HepG2 (cell line): ENCODE measurements around the gene PCYT2. TPM values are rescaled to one million over a fixed set of nuclear protein-coding genes. Genes with fewer than 3 reads are reported as not detected.

Source experiments
- ATAC-seq: fragments of 200-7000 bp; cut with Tn5 transposase; 3 replicates; pipeline ENCODE4 v1.9.1; 2020; ENCODE audit warnings: mild to moderate bottlenecking, moderate library complexity
- BruUV-seq: library from RNA; stranded (reverse); fragments of 400-500 nt; replicated peaks from 2 replicates; lab custom pipeline; 2021; lab: Mats Ljungman, UMichigan
- CTCF ChIA-PET: fragments of 300-600 bp; formaldehyde crosslinking; extraction: SDS; loops from one replicate; lab custom pipeline; 2021; ENCODE audit warnings: low total read pairs, inconsistent platforms, low intra/inter-chr PET ratio; lab: Yijun Ruan, JAX
- POLR2A ChIA-PET: fragments of 350-600 bp; sonication (Branson Sonifier 250); formaldehyde crosslinking; loops from one replicate; lab custom pipeline; 2020; ENCODE audit warnings: antibody characterized with exemption, inconsistent platforms; lab: Yijun Ruan, JAX
- DNase-seq: peaks from one replicate; pipeline ENCODE4 v3.0.0-alpha.2; 2015; ENCODE audit warnings: low spot score
- FAIRE-seq: peaks from 3 replicates; lab custom pipeline; 2011; peaks lifted over from hg19 to GRCh38; lab: Jason Lieb, UNC
- H2AFZ ChIP-seq: one replicate; pipeline ENCODE4 v1.6.1; 2011; ENCODE audit warnings: low read length, inconsistent platforms
- H3K27ac ChIP-seq: fragments of 300-600 bp; 3 replicates; pipeline ENCODE4 v1.8.0; 2011; ENCODE audit warnings: mixed run types, mild to moderate bottlenecking, mixed read lengths, low read length, inconsistent platforms; ENCODE audit not compliant: insufficient read depth; ENCODE audit errors: extremely low read length
- H3K27me3 ChIP-seq, 2 experiments: fragments of 200-600 bp in 1 of 2; 2 replicates in 1 of 2; 3 replicates in 1 of 2; pipeline versions ENCODE4 v1.6.0 to v1.8.0; 2011; ENCODE audit warnings: low read length in 2 of 2, mild to moderate bottlenecking in 2 of 2, moderate library complexity in 2 of 2, inconsistent platforms in 1 of 2; ENCODE audit not compliant: insufficient read depth in 2 of 2, control insufficient read depth in 1 of 2
- H3K36me3 ChIP-seq, 2 experiments: fragments of 200-600 bp in 1 of 2; replicated peaks in 1 of 2; 2 replicates in 1 of 2; 3 replicates in 1 of 2; pipeline versions ENCODE4 v1.5.1 to v1.8.0; 2011; ENCODE audit warnings: low read length in 2 of 2, inconsistent platforms in 1 of 2; ENCODE audit not compliant: insufficient read depth in 2 of 2, control insufficient read depth in 1 of 2
- H3K4me1 ChIP-seq: 2 replicates; pipeline ENCODE4 v1.5.1; 2012; ENCODE audit warnings: low read length, inconsistent platforms; ENCODE audit not compliant: insufficient read depth
- H3K4me2 ChIP-seq: 2 replicates; pipeline ENCODE4 v1.6.0; 2011; ENCODE audit warnings: low read depth, low read length, inconsistent platforms
- H3K4me3 ChIP-seq, 3 experiments: fragments of 200-600 bp in 1 of 3; sonication (generic), shearing (Covaris generic) in 1 of 3; replicated peaks in 1 of 3; 2 replicates each; pipeline ENCODE4 v1.5.1; 2011 to 2016; ENCODE audit warnings: low read length in 3 of 3, inconsistent platforms in 2 of 3, low read depth in 2 of 3, mild to moderate bottlenecking in 2 of 3, control low read depth in 1 of 3, mixed read lengths in 1 of 3; ENCODE audit not compliant: insufficient read depth in 1 of 3
- H3K79me2 ChIP-seq: one replicate; pipeline ENCODE4 v1.6.1; 2011; ENCODE audit warnings: low read length, inconsistent platforms; ENCODE audit not compliant: insufficient read depth
- H3K9ac ChIP-seq: 2 replicates; pipeline ENCODE4 v1.6.0; 2011; ENCODE audit warnings: mild to moderate bottlenecking, low read depth, low read length, inconsistent platforms; ENCODE audit not compliant: insufficient read depth
- H3K9me3 ChIP-seq: 2 replicates; pipeline ENCODE4 v1.5.1; 2012; ENCODE audit warnings: mild to moderate bottlenecking, low read length
- H4K20me1 ChIP-seq: 2 replicates; pipeline ENCODE4 v1.6.0; 2011; ENCODE audit warnings: inconsistent platforms, mild to moderate bottlenecking, low read length, moderate library complexity; ENCODE audit not compliant: insufficient read depth
- ARID2 ChIP-seq: sonication (generic); formaldehyde crosslinking; IDR thresholded peaks from 2 replicates; pipeline ENCODE4 v1.8.1; 2022; ENCODE audit warnings: mild to moderate bottlenecking, missing genetic modification reagents, borderline replicate concordance
- BRCA1 ChIP-seq: sonication (generic); formaldehyde crosslinking; IDR thresholded peaks from 2 replicates; pipeline ENCODE4 v1.4.0; 2020; ENCODE audit warnings: missing genetic modification reagents
- CC2D1A ChIP-seq: sonication (generic); formaldehyde crosslinking; IDR thresholded peaks from 2 replicates; pipeline ENCODE4 v1.8.1; 2023; ENCODE audit warnings: mild to moderate bottlenecking, missing genetic modification reagents
- CTCF ChIP-seq: sonication (generic); formaldehyde crosslinking; IDR thresholded peaks from 2 replicates; pipeline ENCODE4 v1.5.0; 2020; ENCODE audit warnings: mild to moderate bottlenecking, missing genetic modification reagents, moderate library complexity
- EED ChIP-seq: sonication (generic); formaldehyde crosslinking; IDR thresholded peaks from 2 replicates; pipeline ENCODE4 v1.5.0; 2020; ENCODE audit warnings: mild to moderate bottlenecking, missing genetic modification reagents
- EZH2 ChIP-seq: conservative IDR thresholded peaks from 2 replicates; pipeline ENCODE4 v1.6.1; 2012; ENCODE audit warnings: mild to moderate bottlenecking, low read depth, low read length, moderate library complexity
- HOXA3 ChIP-seq: sonication (generic); formaldehyde crosslinking; IDR thresholded peaks from 2 replicates; pipeline ENCODE4 v1.5.0; 2020; ENCODE audit warnings: missing genetic modification reagents
- ISX ChIP-seq: sonication (generic); formaldehyde crosslinking; conservative IDR thresholded peaks from 2 replicates; pipeline ENCODE4 v1.5.0; 2020; ENCODE audit warnings: missing genetic modification reagents
- JARID2 ChIP-seq: sonication (generic); formaldehyde crosslinking; IDR thresholded peaks from 2 replicates; pipeline ENCODE4 v1.8.1; 2023; ENCODE audit warnings: missing genetic modification reagents, inconsistent platforms; ENCODE audit not compliant: insufficient replicate concordance
- KLF12 ChIP-seq: sonication (generic); formaldehyde crosslinking; IDR thresholded peaks from 2 replicates; pipeline ENCODE4 v1.4.0; 2020; ENCODE audit warnings: missing genetic modification reagents, borderline replicate concordance
- MAF1 ChIP-seq: sonication (generic); formaldehyde crosslinking; IDR thresholded peaks from 2 replicates; pipeline ENCODE4 v1.5.0; 2020; ENCODE audit warnings: missing genetic modification reagents, borderline replicate concordance
- SMARCC2 ChIP-seq: fragments of 450-650 bp; IDR thresholded peaks from 2 replicates; pipeline ENCODE4 v1.6.1; 2017; ENCODE audit warnings: antibody characterized with exemption, mild to moderate bottlenecking
- TAF1 ChIP-seq: sonication (generic); formaldehyde crosslinking; IDR thresholded peaks from 2 replicates; pipeline ENCODE4 v1.4.0; 2020; ENCODE audit warnings: missing genetic modification reagents
- ZFP36 ChIP-seq: fragments of 150-350 bp; IDR thresholded peaks from 2 replicates; pipeline ENCODE4 v1.6.1; 2018; ENCODE audit warnings: borderline replicate concordance, low read length, low read depth; ENCODE audit not compliant: partially characterized antibody
- ZFP41 ChIP-seq: sonication (generic); formaldehyde crosslinking; IDR thresholded peaks from 2 replicates; pipeline ENCODE4 v1.4.0; 2020; ENCODE audit warnings: mild to moderate bottlenecking, missing genetic modification reagents, borderline replicate concordance
- ZNF263 ChIP-seq: sonication (generic); formaldehyde crosslinking; IDR thresholded peaks from 2 replicates; pipeline ENCODE4 v1.4.0; 2020; ENCODE audit warnings: missing genetic modification reagents
- ZNF441 ChIP-seq: sonication (generic); formaldehyde crosslinking; IDR thresholded peaks from 2 replicates; pipeline ENCODE4 v1.7.0; 2021; ENCODE audit warnings: missing genetic modification reagents, borderline replicate concordance
- ZNF496 ChIP-seq: sonication (generic); formaldehyde crosslinking; IDR thresholded peaks from 2 replicates; pipeline ENCODE4 v1.8.1; 2023; ENCODE audit warnings: mild to moderate bottlenecking, moderate library complexity, missing genetic modification reagents; ENCODE audit not compliant: insufficient replicate concordance
- ZNF501 ChIP-seq: sonication (generic); formaldehyde crosslinking; IDR thresholded peaks from 2 replicates; pipeline ENCODE4 v1.5.1; 2020; ENCODE audit warnings: mild to moderate bottlenecking, moderate library complexity, missing genetic modification reagents
- ZNF547 ChIP-seq: sonication (generic); formaldehyde crosslinking; IDR thresholded peaks from 2 replicates; pipeline ENCODE4 v1.5.1; 2020; ENCODE audit warnings: mild to moderate bottlenecking, missing genetic modification reagents
- ZNF841 ChIP-seq: sonication (generic); formaldehyde crosslinking; IDR thresholded peaks from 2 replicates; pipeline ENCODE4 v1.8.1; 2023; ENCODE audit warnings: missing genetic modification reagents, borderline replicate concordance
- WGBS: methylation state at CpG from one replicate; pipeline ENCODE4 v1.1.6; 2017; ENCODE audit warnings: low lambda C conversion rate; 5-methylcytosine and 5-hydroxymethylcytosine counted together
- in situ Hi-C: cut with HindIII; loops from 2 replicates; pipeline ENCODE4 v1.10.0; 2017; ENCODE audit warnings: low pct_unique_long_range_greater_than_20kb; ENCODE audit not compliant: extremely low pct_ligation_motif_present
- intact Hi-C: fragments of 100-400 bp; cut with micrococcal nuclease; formaldehyde crosslinking; loops from one replicate; pipeline ENCODE4 v1.10.0; 2022; ENCODE audit not compliant: unreplicated experiment
- polyA plus RNA-seq, 8 experiments: library from polyadenylated mRNA; depleted of rRNA in 3 of 8; stranded (reverse) in 7 of 8; unstranded in 1 of 8; fragments of >200 nt; fragmentation: Illumina TruSeq in 4 of 8; extraction: Trizol in 4 of 8; gene quantifications; 2 replicates each; pipeline versions ENCODE4 v1.2.1 to v1.2.3, GENCODE V29; 2011 to 2016; ENCODE audit warnings: low read depth in 4 of 8, missing spikeins in 1 of 8, mixed read lengths in 1 of 8; ENCODE audit not compliant: insufficient read depth in 1 of 8
- total RNA-seq, 5 experiments: library from RNA; depleted of rRNA; stranded (reverse); fragments of >200 nt; fragmentation: Illumina TruSeq; extraction: Trizol; gene quantifications; 2 replicates each; pipeline ENCODE4 v1.2.3, GENCODE V29; 2016; ENCODE audit warnings: low read depth in 1 of 5

The PCYT2 gene
- total and polyA plus RNA-seq, 2 of the 13 experiments (the other 11 are each of a cell fraction or from before 2014, with no cell fraction given): 147 to 297 TPM

DNA sequence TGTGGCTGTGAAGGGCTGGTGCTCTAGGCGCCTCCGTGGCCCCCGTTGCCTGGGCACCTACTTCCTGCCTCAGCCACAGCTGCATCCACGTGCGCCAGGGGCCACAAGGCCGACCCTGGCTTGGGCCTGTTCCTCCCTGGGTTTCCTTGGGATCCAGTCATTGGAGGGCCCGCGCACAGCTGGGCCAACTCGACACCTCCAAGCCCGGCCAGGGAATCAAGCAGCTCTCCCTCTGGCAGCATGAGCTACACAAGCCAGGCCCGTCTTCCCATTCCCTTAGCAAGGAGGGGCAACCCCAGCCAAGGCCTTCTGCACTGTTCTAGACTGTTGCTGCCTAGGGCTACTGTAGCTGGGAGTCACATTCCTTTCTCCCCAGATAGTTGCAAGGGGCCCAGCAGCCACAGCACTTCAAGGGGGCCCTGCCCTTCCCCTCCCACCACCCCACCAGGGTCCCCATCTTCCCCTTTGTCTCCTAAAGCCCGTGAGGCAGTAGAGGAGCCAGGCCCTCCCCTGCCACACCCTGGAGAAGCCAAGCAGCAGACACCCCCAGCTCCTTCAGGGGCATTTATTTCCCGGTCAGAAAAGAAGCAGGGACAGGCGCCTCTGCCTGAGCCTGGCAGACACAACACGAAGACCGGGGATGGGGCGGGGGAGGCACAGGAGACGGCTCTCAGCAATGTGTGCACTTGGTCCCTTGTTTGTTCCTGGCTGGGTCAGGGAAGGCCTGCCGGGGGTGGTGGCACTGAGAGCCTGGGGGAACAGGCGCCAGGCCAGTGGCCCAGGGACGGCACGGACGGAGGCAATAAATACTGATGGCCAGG lies 43.8 kb downstream of the PCYT2 start (continued):
- TF ChIP-seq KLF12 (CRISPR knock-in tag) (peak; percentile 34; the same call in 1 of the 2 replicates), SMARCC2 (no peak), EZH2 (no peak), CC2D1A (CRISPR knock-in tag) (0 out of 2 replicates have a peak, but pooled peaks have one; percentile 89), ISX (CRISPR knock-in tag) (no peak), ZNF263 (CRISPR knock-in tag) (peak; percentile 16; the same call in 1 of the 2 replicates), CTCF (CRISPR knock-in tag) (peak; percentile 13), EED (CRISPR knock-in tag) (no peak)

GRCh38 chr17:81866440-81867169 lies 44.6 kb downstream of the PCYT2 start:
- peak overlapping the region; percentile 61 for H3K27ac ChIP-seq
- 90% methylated on average over 10 of the region's 18 CpGs for WGBS
- FAIRE-seq: no peak
- H3K4me2 ChIP-seq: no peak overlapping the region; the same call in 1 of the 2 replicates
- DNase-seq: no peak
- peaks cover 18 to 39% of the 10 kb centered on the region in 2 experiments for H3K36me3 ChIP-seq
- H3K9me3 ChIP-seq: no peaks in the 10 kb centered on the region
- ChIA-PET CTCF (no interaction called here), POLR2A (interaction anchor here (0.5 to 3.8 kb wide), 20 partner anchors 8 to 240 kb away, joined by 3 to 15 read pairs (median 4); partner anchors contain the start of genes ALYREF, ANAPC11, CENPX and LRRC45)
- no peak overlapping the region; the same call in 1 of the 2 replicates for H3K9ac ChIP-seq
- H3K4me1 ChIP-seq: peaks cover 88% of the 10 kb centered on the region
- peaks cover 53% of the 10 kb centered on the region; the same call in 1 of the 2 replicates for H4K20me1 ChIP-seq
- intact Hi-C loops (loop anchor here (5.0 kb wide), 1 partner anchor 156 kb away; the partner anchor contains the start of genes CENPX and LRRC45), in situ Hi-C loops (no loop called here)
- ATAC-seq: peak; percentile 0; the same call in 1 of the 3 replicates
- H3K27me3 ChIP-seq: no peaks in the 10 kb centered on the region
- H2AFZ ChIP-seq: no peak overlapping the region
- no peak overlapping the region for H3K4me3 ChIP-seq
- H3K79me2 ChIP-seq: peaks cover 45% of the 10 kb centered on the region
- no TSS peak for BruUV-seq
- TF ChIP-seq HOXA3 (CRISPR knock-in tag): 0 out of 2 replicates have a peak, but pooled peaks have one; percentile 23
- peak; percentile 30; the same call in 1 of the 2 replicates for TF ChIP-seq BRCA1 (CRISPR knock-in tag)
- TF ChIP-seq ZNF441: 0 out of 2 replicates have a peak, but pooled peaks have one; percentile 11
- TF ChIP-seq ZNF547 (CRISPR knock-in tag): no peak
- no peak for TF ChIP-seq ZNF496
- no peak for TF ChIP-seq ARID2 (CRISPR knock-in tag)
- TF ChIP-seq MAF1 (CRISPR knock-in tag): no peak
- no peak; the same call in 1 of the 2 replicates for TF ChIP-seq ZFP41 (CRISPR knock-in tag)
- peak; percentile 50; the same call in 1 of the 2 replicates for TF ChIP-seq TAF1 (CRISPR knock-in tag)
- no peak for TF ChIP-seq ZNF501 (CRISPR knock-in tag)
- TF ChIP-seq JARID2: no peak
- no peak for TF ChIP-seq ZFP36
- 0 out of 2 replicates have a peak, but pooled peaks have one; percentile 2 for TF ChIP-seq ZNF841 (CRISPR knock-in tag)
